ENCODE results near the gene PTPRG.

The PTPRG gene

GRCh38 chr3:62142331-62143085, 581.1 kb downstream of the PTPRG start:
- no peak for DNase-seq

DNA sequence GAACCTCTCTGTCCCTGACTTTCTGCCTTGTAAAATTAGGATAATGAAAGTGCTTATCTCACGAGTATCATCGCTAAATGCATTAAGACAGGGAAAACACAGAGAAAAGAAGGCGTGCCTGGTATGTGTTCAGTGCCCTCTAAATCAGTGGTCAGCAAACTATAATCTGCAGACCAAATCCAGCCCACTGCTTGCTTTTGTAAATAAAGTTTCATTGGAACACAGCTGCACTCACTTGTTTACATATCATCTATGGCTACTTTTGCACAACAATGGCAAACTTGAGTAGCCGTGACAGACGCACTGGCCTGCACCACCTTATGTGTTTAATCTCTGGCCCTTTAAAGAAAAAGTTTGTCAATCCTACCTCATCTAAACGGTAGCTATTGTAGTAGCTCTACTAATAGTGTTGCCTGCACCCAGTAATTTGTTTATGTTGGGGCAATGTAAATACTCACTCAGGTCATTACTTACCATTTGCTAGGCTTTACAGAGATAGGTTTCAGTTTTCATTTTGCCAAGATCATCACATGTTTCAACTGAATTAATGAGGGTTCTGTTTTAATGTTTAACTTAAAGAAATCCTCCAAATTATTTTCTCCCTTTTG, 582.6 kb downstream of the PTPRG start:
- no peak for DNase-seq

DNA sequence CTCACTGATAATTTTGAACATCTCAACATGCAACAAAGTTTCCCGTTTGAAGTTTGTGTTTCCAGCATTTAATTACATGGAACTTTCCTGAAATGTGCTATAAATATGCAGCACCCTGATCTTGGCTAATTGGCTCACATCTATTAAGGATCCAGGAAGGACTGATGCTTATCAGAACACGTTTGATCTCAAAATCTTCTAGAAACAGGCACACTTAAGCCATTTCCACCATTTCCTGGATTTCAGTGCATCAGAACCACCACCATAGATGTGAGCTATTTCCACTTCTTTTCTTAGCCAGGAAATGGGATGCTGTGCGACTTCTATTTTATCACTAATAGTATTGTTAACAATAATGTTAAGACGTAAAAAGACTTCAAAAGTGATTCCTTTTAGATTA, 583.1 kb downstream of the PTPRG start:
- DNase-seq: no peak

DNA sequence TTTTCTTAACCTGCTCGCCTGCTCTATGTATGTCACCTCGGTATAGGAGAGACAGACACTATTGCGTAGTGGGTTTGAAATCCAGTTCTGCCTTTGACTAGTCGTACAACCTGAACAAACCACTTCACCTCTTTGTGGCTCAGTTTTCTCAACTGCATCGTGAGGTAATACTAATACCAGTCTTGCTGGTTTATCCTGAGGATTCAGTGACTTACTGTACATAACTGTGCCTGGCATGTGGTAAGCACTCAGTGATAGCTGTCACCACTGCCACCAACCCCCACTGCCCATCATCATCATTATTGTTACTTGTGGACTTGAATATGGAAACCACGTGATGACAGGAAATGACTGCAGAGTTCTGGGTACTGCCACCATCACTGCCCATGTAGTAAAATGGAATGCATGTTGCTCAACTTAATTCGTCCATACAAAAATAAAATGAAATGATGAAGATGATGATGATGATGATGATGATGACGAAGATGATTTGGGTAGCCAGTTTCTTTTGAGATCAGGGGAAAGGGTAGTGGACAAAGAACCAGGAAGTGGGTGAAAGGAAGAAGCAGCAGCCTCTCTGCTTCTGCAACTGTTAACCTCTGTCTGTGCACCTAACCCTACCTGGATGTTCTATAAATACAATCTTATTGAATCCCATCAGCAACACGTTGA, 583.9 kb downstream of the PTPRG start:
- no peak for DNase-seq

DNA sequence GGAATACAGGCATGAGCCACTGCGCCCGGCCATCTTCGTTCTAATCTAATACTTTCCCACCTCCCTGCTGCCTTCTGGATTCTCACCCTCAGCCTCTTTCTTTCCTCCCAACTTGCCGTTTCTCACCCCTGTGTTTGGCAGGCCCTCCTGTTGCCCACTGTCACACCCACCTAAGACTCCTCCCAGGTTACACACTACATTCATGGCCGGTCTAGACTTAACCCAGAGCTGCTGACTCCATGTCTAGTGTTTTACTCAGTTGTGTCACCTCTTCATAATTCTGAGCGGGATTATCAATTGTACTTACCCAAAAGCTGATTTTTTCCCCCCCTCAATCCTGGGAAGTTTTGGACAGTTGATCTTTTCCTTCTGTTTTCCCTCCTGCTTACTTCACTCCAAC, 588.2 kb downstream of the PTPRG start:
- DNase-seq: no peak

DNA sequence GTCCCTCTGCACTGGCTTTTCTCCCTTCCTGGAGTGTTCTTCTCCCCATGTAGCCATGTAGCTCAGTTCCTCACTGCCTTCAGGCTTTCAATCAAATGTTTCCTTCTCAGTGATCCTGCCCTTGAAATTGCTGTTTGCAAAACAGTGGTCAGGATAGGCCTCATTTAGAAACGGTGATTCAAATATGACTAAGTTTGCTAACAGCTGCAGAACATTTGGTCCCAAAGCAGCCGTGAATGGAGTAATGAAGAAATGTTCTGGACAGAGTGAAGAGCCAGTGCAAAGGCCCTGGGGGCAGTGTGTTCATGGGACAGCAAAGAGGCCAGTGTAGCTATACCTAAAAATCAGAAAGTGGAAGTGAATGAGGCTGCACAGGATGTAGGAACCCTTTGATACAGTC, 588.6 kb downstream of the PTPRG start:
- DNase-seq: no peak

GRCh38 chr3:62151591-62151990, 590.2 kb downstream of the PTPRG start:
- no peak for DNase-seq

- no peak for DNase-seq
These were observed 591.9 kb downstream of the PTPRG start for GRCh38 chr3:62153231-62153630.

DNA sequence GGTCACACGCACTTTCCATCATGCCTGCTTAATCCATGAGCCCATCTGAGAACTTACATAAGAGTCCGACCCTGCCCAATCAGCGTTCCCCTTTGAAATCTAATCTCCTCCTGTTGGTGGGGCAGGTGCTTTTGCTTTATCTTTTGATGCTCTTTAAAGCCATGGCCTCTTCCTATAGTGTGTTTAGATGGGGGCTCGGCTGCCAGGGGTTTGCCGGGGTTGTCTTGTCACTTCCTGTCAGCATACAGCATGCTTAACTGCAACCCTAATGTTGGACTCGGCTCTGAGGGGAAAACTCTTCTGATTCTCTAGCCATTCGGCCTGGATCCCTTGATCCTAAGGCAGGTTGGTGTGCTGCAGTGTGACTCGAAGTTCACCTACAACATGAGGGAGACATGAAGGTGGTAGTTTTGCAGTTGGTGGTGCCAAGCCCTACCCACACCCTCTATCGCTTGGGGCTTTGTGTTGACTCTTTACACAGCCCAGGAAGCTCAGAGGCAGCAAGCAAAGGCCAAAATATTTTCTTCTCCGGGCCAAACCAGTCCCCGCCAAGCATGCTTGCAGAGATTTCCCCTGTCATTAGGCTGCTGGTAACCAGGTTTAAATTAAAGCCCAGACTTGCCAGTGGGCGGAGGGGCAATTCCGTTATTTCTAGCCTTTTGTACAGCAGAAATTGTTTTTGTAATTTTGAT, 593.2 kb downstream of the PTPRG start:
- no peak for DNase-seq

- DNase-seq: no peak
These were observed 597.8 kb downstream of the PTPRG start for GRCh38 chr3:62159056-62159708.

DNA sequence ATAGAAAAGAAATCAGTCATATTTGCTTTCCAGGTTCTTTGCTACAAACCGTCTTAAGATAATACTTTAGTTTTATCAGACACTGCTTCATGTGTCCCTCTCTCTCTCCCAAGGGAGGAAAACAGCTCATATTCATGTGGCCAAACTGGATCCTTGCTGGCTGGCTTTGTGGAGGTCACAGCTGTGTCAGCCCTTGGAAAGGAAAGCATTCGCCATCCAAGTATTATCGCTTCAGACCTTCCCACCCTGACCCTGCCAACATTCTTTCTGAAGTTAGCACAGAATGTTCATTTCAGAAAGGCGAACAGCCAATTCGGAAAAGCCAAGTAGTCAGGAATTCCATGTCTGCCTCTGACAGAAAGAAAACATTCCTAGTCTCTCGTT, 598.3 kb downstream of the PTPRG start:
- DNase-seq: no peak

DNA sequence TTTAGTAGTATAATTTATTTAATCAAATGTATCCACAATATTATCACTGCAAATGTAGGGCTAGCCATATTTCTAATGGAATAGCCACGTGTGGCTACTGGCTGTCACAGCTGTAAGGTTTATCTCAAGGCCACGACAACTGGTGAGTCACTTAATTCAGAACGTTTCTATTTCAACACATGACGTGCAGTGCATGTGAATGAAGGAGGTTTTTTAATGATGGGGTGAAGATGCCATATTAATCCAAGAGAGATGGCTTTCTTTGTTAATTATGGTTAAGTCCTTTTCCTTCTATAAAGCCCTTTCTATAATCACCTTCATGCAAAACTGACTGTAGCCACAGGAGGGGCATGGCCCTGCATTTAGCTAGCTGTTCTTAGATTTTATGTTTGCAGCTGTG, 600.0 kb downstream of the PTPRG start:
- DNase-seq: no peak

DNA sequence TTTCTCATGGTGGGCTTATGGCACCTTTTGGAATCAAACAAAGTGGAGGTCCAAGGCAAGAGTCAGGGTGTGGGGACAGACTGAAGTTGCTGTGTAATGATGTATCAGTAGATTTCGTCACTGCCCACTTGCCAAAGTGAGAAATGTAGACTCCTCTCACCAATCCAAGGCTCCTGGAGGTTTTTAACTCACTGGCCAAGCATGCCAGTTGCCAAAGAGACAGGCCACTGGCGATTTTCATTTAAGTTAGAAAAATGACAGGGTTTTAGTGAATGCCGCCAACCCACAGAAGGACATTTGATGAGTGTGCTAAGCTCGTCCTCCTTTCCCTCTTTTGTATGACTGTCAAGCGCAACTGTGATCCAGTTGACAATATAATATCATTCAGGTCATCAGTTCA, 602.8 kb downstream of the PTPRG start:
- no peak for DNase-seq

DNA sequence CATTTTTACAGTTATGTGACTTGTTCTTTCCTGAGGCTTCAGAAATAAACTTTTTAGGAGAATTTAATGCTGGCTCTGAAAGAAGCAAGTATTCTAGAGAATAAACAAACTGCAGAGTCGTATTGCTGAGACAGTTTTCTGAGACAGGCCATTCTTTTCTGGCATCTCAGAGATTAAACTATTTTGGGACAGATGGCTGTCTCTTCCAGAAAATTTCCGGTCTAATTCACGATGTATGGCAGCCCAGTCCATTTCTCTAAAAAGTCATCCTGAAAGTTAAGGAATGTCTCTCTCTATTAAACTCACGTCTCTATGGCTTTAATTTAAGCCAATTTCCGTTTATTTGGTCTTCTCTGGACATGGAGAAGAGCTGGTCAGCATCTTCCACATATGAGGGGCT, 603.4 kb downstream of the PTPRG start:
- no peak for DNase-seq

GRCh38 chr3:62167566-62168262, 606.3 kb downstream of the PTPRG start:
- no peak for DNase-seq

- DNase-seq: no peak
These were observed 607.0 kb downstream of the PTPRG start for GRCh38 chr3:62168356-62168755.

- no peak for DNase-seq
These were observed 608.7 kb downstream of the PTPRG start for GRCh38 chr3:62169906-62170660.

- DNase-seq: no peak
These were observed 610.4 kb downstream of the PTPRG start for GRCh38 chr3:62171789-62172188.

- no peak for DNase-seq
These were observed 610.8 kb downstream of the PTPRG start for GRCh38 chr3:62172199-62172598.

DNA sequence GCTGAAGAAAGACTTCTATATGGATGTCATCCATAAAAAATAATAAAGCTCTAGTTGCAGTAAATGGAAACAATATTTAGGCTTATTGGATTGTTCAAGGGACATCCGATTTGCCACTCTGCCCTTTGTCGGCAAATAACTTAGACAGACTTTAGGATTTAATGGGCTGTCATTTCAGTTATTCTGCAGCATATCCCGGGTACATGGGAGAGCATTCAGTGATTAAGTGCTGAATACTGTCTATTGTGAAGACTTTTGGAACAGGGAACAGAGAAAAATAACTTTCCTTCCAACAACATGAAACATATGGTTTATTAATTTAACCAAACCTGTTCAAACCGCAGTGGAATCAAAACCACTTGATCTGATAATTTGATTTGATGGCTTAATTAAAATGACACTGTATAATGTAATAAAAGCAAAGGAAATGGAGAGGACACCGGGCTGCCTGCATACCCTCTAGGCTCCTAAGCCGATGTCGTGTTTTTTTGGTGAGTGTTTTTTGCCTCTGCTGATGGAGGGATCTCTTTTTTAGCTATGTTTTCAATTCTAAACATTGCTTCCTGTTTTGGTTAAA, 612.7 kb downstream of the PTPRG start:
- no peak for DNase-seq

- DNase-seq: no peak
These were observed 613.8 kb downstream of the PTPRG start for GRCh38 chr3:62175161-62175560.
